HG03097 (cell line): ENCODE results near the gene FGF9.

Experiments
- ATAC-seq: cut with Tn5 transposase; IDR thresholded peaks from one replicate; pipeline ENCODE4 v1.9.1; 2021; ENCODE audit not compliant: unreplicated experiment, low FRiP score

FGF9 gene

GRCh38 chr13:21670883-21671619, at the start of gene FGF9:
TSS of gene FGF9 (plus strand) at chr13:21671073. CDS start at chr13:21671913, 840 bp downstream.
- ATAC-seq: peak; percentile 80

GRCh38 chr13:21625366-21625765, 45.5 kb upstream of the FGF9 start:
- no peak for ATAC-seq

- ATAC-seq: no peak
These were observed 38.7 kb upstream of the FGF9 start for GRCh38 chr13:21632196-21632595.

GRCh38 chr13:21636656-21637055, 34.2 kb upstream of the FGF9 start:
- no peak for ATAC-seq

GRCh38 chr13:21637296-21637695, 33.6 kb upstream of the FGF9 start:
- ATAC-seq: no peak

GRCh38 chr13:21638319-21639282, 32.3 kb upstream of the FGF9 start:
- ATAC-seq: no peak

- ATAC-seq: no peak
These were observed 31.3 kb upstream of the FGF9 start for GRCh38 chr13:21639561-21639960.

GRCh38 chr13:21641629-21642028, 29.2 kb upstream of the FGF9 start:
- no peak for ATAC-seq

- no peak for ATAC-seq
These were observed 13.3 kb upstream of the FGF9 start for GRCh38 chr13:21657538-21657937.

- ATAC-seq: no peak
These were observed 11.8 kb upstream of the FGF9 start for GRCh38 chr13:21659087-21659486.

- no peak for ATAC-seq
These were observed 9.6 kb upstream of the FGF9 start for GRCh38 chr13:21661097-21661909.

- ATAC-seq: no peak
These were observed 7.7 kb upstream of the FGF9 start for GRCh38 chr13:21663197-21663596.

GRCh38 chr13:21668732-21669275, 2.1 kb upstream of the FGF9 start:
- ATAC-seq: no peak

- peak; percentile 7 for ATAC-seq
These were observed 629 bp upstream of the FGF9 start for GRCh38 chr13:21670006-21670882.

- no peak for ATAC-seq
These were observed 880 bp downstream of the FGF9 start for GRCh38 chr13:21671620-21672286.

GRCh38 chr13:21672287-21672680, 1.4 kb downstream of the FGF9 start:
- ATAC-seq: no peak

- ATAC-seq: no peak
These were observed 2.1 kb downstream of the FGF9 start for GRCh38 chr13:21672796-21673538.

- ATAC-seq: no peak
These were observed 2.6 kb downstream of the FGF9 start for GRCh38 chr13:21673539-21673788.
